GM12892 (cell line): ENCODE data around the gene WDR53.

Source experiments
- POLR2AphosphoS5 ChIP-seq: IDR thresholded peaks from 2 replicates; pipeline ENCODE4 v1.6.1; 2011; ENCODE audit warnings: low read depth, low read length, control low read depth
- TAF1 ChIP-seq: IDR thresholded peaks from 2 replicates; pipeline ENCODE4 v1.6.1; 2011; ENCODE audit warnings: low read depth, mild to moderate bottlenecking, control low read depth, low read length, borderline replicate concordance

GRCh38 chr3:196568246-196569002 lies at the start of gene WDR53, which contains the start of gene FBXO45:
- TF ChIP-seq POLR2AphosphoS5 (peak; percentile 87), TAF1 (peak; percentile 88)
